ENCODE measurements around the gene APBA3. TPM values are rescaled to one million over a fixed set of nuclear protein-coding genes. Genes with fewer than 3 reads are reported as not detected.

The APBA3 gene
- total and polyA plus RNA-seq, 11 donors = 8.8 to 28.7 (median 13.8) TPM

DNA sequence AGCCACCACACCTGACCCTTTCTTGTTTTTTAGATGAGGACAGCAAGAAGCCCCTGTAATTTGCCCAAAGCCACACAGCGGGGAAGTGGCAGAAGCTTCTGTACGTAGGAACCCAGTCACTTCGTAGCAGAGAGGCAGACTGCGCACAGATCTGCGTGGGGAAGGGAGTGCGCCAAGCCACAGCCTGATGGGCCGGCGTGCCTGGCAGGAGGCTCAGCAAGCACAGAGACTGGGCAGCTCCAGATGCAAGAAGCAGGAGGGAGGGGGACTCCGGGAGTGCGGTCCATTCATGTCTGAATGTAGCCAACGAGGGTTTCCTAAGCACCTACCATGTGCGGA lies 53.7 kb downstream of the APBA3 start:
- Histone ChIP-seq H3K4me1 (peaks cover 0 to 15% (median 0%) of the 10 kb centered on the region in 12 donors), H3K4me3 (no peak overlapping the region), H3K36me3 (no peaks in the 10 kb centered on the region), H3K9me3 (no peaks in the 10 kb centered on the region), H3K27me3 (peaks cover 0 to 27% (median 0%) of the 10 kb centered on the region in 9 donors), H3K27ac (no peak overlapping the region)
- DNase-seq (no peak), ATAC-seq (no peak)
- 85 to 90% (median 88%) methylated on average over 11 to 12 of the region's 12 CpGs for WGBS, 4 donors
- intact Hi-C loops (cut with DNase I) = loop anchor here in 2 of 10 donors (5.0 to 10.0 kb wide), 2 partner anchors 161 to 163 kb away; no protein-coding TSS in a partner anchor
- TF ChIP-seq, protein P1, sequence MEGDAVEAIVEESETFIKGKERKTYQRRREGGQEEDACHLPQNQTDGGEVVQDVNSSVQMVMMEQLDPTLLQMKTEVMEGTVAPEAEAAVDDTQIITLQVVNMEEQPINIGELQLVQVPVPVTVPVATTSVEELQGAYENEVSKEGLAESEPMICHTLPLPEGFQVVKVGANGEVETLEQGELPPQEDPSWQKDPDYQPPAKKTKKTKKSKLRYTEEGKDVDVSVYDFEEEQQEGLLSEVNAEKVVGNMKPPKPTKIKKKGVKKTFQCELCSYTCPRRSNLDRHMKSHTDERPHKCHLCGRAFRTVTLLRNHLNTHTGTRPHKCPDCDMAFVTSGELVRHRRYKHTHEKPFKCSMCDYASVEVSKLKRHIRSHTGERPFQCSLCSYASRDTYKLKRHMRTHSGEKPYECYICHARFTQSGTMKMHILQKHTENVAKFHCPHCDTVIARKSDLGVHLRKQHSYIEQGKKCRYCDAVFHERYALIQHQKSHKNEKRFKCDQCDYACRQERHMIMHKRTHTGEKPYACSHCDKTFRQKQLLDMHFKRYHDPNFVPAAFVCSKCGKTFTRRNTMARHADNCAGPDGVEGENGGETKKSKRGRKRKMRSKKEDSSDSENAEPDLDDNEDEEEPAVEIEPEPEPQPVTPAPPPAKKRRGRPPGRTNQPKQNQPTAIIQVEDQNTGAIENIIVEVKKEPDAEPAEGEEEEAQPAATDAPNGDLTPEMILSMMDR (IDR thresholded peaks at IDR 0.05) = no peak
- no peak for TF ChIP-seq POLR2A (IDR thresholded peaks at IDR 0.05)

DNA sequence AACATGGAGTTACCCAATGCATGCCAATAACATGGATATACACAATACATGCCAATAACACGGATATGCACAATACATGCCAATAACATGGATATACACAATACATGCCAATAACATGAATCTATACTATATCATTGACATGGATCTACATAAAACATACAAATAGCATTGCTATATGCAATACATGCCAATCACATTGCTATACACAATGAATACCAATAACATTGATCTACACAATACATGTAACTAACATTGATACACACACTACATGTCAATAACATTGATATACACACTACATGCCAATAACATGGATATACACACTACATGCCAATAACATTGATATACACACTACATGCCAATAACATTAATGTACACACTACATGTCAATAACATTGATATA lies 60.3 kb downstream of the APBA3 start:
- Histone ChIP-seq H3K9me3 (no peaks in the 10 kb centered on the region), H3K4me3 (no peak overlapping the region), H3K36me3 (no peaks in the 10 kb centered on the region), H3K27ac (no peak overlapping the region), H3K4me1 (peaks cover 0 to 30% (median 12%) of the 10 kb centered on the region in 12 donors), H3K27me3 (peaks cover 0 to 5% (median 0%) of the 10 kb centered on the region in 9 donors)
- no peak for DNase-seq
- intact Hi-C loops (cut with DNase I) = loop anchor here in 6 of 10 donors (2.0 to 10.0 kb wide), 4 partner anchors 30 to 156 kb away; no protein-coding TSS in a partner anchor
- TF ChIP-seq, protein P1 (IDR thresholded peaks at IDR 0.05) = no peak
- no peak for TF ChIP-seq POLR2A (IDR thresholded peaks at IDR 0.05)
- ATAC-seq = no peak
- WGBS, 4 donors = 0 to 3% (median 1%) methylated on average over 1 of the region's 1 CpG

Other genes starting within 250 kb of the APBA3 start
- gene TEKTIP1, start 222.5 kb downstream of the APBA3 start, total RNA-seq = 1 to 10 TPM in 3 of 9 donors, under 1 TPM in 3, not detected in 3; 0.63 to 1.8 (median 0.93) TPM
- gene TEKTIP1, start 222.5 kb downstream of the APBA3 start, polyA plus RNA-seq = not detected
- 10 to 100 TPM; 15.7 to 62.8 (median 23.4) TPM for gene MFSD12, start 204.1 kb downstream of the APBA3 start, total RNA-seq
- gene MFSD12, start 204.1 kb downstream of the APBA3 start, polyA plus RNA-seq = 10 to 100 TPM; 19.0 to 51.8 TPM
- 10 to 100 TPM; 24.8 to 65.6 (median 35.4) TPM for gene HMG20B, start 188.7 kb downstream of the APBA3 start, total RNA-seq
- 10 to 100 TPM; 48.8 to 68.6 TPM for gene HMG20B, start 188.7 kb downstream of the APBA3 start, polyA plus RNA-seq
- gene GIPC3, start 176.2 kb downstream of the APBA3 start, total RNA-seq = 1 to 10 TPM in 8 of 9 donors, under 1 TPM in 1; 1.00 to 3.3 (median 2.1) TPM
- 1 to 10 TPM; 1.2 TPM for gene GIPC3, start 176.2 kb downstream of the APBA3 start, polyA plus RNA-seq
- 1 to 10 TPM; 2.4 to 5.1 (median 2.9) TPM for gene TBXA2R, start 154.8 kb downstream of the APBA3 start, total RNA-seq
- gene TBXA2R, start 154.8 kb downstream of the APBA3 start, polyA plus RNA-seq = 1 to 10 TPM; 1.9 to 2.2 TPM
- 10 to 100 TPM in 8 of 9 donors, 1 to 10 TPM in 1; 9.8 to 23.4 (median 14.1) TPM for gene CACTIN, start 134.9 kb downstream of the APBA3 start, total RNA-seq
- gene CACTIN, start 134.9 kb downstream of the APBA3 start, polyA plus RNA-seq = 10 to 100 TPM; 11.9 to 20.4 TPM
- gene PIP5K1C, start 61.2 kb downstream of the APBA3 start, total RNA-seq = 10 to 100 TPM; 27.8 to 56.6 (median 38.2) TPM
- gene PIP5K1C, start 61.2 kb downstream of the APBA3 start, polyA plus RNA-seq = 10 to 100 TPM; 23.9 to 31.0 TPM
- under 1 TPM in 2 of 9 donors, not detected in 7; 0.41 to 0.48 TPM for gene TJP3, start 53.3 kb downstream of the APBA3 start, total RNA-seq
- under 1 TPM in 1 of 2 donors, not detected in 1; 0.06 TPM for gene TJP3, start 53.3 kb downstream of the APBA3 start, polyA plus RNA-seq
- 10 to 100 TPM; 58.9 to 96.9 (median 69.1) TPM for gene MRPL54, start 990 bp upstream of the APBA3 start, total RNA-seq
- 100 to 1,000 TPM in 1 of 2 donors, 10 to 100 TPM in 1; 76.8 to 153 TPM for gene MRPL54, start 990 bp upstream of the APBA3 start, polyA plus RNA-seq
- not detected for gene RAX2, start 10.5 kb upstream of the APBA3 start, total RNA-seq
- not detected for gene RAX2, start 10.5 kb upstream of the APBA3 start, polyA plus RNA-seq
- 1 to 10 TPM in 4 of 9 donors, under 1 TPM in 5; 0.20 to 8.9 (median 0.70) TPM for gene MATK, start 24.7 kb upstream of the APBA3 start, total RNA-seq
- under 1 TPM; 0.57 to 1.00 TPM for gene MATK, start 24.7 kb upstream of the APBA3 start, polyA plus RNA-seq
- gene ZFR2, start 107.3 kb upstream of the APBA3 start, total RNA-seq = under 1 TPM in 1 of 9 donors, not detected in 8; 0.16 TPM
- under 1 TPM in 1 of 2 donors, not detected in 1; 0.08 TPM for gene ZFR2, start 107.3 kb upstream of the APBA3 start, polyA plus RNA-seq
- gene ATCAY, start 119.0 kb upstream of the APBA3 start, total RNA-seq = not detected
- not detected for gene ATCAY, start 119.0 kb upstream of the APBA3 start, polyA plus RNA-seq
- gene NMRK2, start 171.4 kb upstream of the APBA3 start, total RNA-seq = 1,000 to 10,000 TPM in 3 of 9 donors, 100 to 1,000 TPM in 6; 347 to 2,001 (median 606) TPM
- gene NMRK2, start 171.4 kb upstream of the APBA3 start, polyA plus RNA-seq = 1,000 to 10,000 TPM in 1 of 2 donors, 100 to 1,000 TPM in 1; 649 to 1,244 TPM
- gene DAPK3, start 209.4 kb upstream of the APBA3 start, total RNA-seq = 100 to 1,000 TPM in 4 of 9 donors, 10 to 100 TPM in 5; 70.6 to 200 (median 97.4) TPM
- gene DAPK3, start 209.4 kb upstream of the APBA3 start, polyA plus RNA-seq = 100 to 1,000 TPM; 160 to 252 TPM
- 1,000 to 10,000 TPM; 1,373 to 2,686 (median 2,215) TPM for gene EEF2, start 223.8 kb upstream of the APBA3 start, total RNA-seq
- gene EEF2, start 223.8 kb upstream of the APBA3 start, polyA plus RNA-seq = 1,000 to 10,000 TPM in 1 of 2 donors, 100 to 1,000 TPM in 1; 846 to 1,944 TPM
- 10 to 100 TPM; 12.5 to 19.1 (median 15.3) TPM for gene PIAS4, start 246.0 kb upstream of the APBA3 start, total RNA-seq
- gene PIAS4, start 246.0 kb upstream of the APBA3 start, polyA plus RNA-seq = 10 to 100 TPM; 12.3 to 15.4 TPM

Data from heart left ventricle (tissue), 16 donors.